DND-41 (cell line): Measurements from ENCODE around the gene PRPF40B.
"Not testable (repeated sequence)": the region's sequence is repeated elsewhere in the genome, so short reads cannot be mapped to it uniquely, and the experiment has no call there.

Experiments
- CTCF ChIP-seq: IDR thresholded peaks from 2 replicates; pipeline ENCODE4 v1.5.1; 2012; ENCODE audit warnings: borderline replicate concordance, low read length, moderate library complexity, mild to moderate bottlenecking; ENCODE audit not compliant: poor library complexity, severe bottlenecking; ENCODE audit errors: extremely low read depth
- EZH2 ChIP-seq: IDR thresholded peaks from 3 replicates; pipeline ENCODE4 v1.6.1; 2012; ENCODE audit warnings: borderline replicate concordance, low read depth, mild to moderate bottlenecking, moderate library complexity, low read length, inconsistent platforms; ENCODE audit not compliant: severe bottlenecking

GRCh38 chr12:49605539-49605938 lies 17.8 kb upstream of the PRPF40B start, which contains the start of gene FAM186B:
- TF ChIP-seq EZH2, CTCF: not testable (repeated sequence)
